ENCODE measurements around the gene NOP53. TPM values are rescaled to one million over a fixed set of nuclear protein-coding genes. Genes with fewer than 3 reads are reported as not detected.
"Not testable (repeated sequence)": the region's sequence is repeated elsewhere in the genome, so short reads cannot be mapped to it uniquely, and the experiment has no call there.

Gene NOP53
- polyA plus RNA-seq, 12 donors, result 369 to 542 (median 460) TPM; not detected in 1

GRCh38 chr19:47801270-47801669, 55.9 kb downstream of the NOP53 start:
- no peak for DNase-seq

DNA sequence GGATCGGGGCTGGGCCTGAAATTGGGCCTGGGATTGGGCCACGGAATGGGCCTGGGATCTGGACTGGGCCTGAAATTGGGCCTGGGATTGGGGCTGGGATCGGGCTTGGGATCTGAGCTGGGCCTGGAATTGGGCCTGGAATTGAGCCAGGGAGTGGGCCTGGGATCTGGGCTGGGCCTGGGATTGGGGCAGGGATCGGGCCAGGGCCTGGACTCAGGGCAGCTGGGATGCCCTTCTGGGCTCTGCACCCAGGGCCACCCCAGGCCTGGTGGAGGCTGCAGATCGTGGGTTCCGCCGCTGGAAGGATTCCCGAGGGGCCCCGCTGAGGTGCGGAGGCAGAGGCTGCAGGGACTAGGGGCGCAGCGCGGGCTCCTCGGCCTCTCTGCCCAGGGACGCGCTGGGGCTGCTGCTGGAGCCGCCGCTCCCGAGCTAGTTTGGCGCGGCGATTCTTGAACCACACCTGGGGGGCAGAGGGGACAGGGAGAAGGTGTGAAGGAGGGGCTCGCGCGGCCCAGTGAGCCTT, 57.2 kb downstream of the NOP53 start:
- no peak for DNase-seq

GRCh38 chr19:47803148-47803547, 57.8 kb downstream of the NOP53 start:
- not testable (repeated sequence) for DNase-seq

- not testable (repeated sequence) for DNase-seq
These were observed 58.3 kb downstream of the NOP53 start for GRCh38 chr19:47803671-47804070.

DNA sequence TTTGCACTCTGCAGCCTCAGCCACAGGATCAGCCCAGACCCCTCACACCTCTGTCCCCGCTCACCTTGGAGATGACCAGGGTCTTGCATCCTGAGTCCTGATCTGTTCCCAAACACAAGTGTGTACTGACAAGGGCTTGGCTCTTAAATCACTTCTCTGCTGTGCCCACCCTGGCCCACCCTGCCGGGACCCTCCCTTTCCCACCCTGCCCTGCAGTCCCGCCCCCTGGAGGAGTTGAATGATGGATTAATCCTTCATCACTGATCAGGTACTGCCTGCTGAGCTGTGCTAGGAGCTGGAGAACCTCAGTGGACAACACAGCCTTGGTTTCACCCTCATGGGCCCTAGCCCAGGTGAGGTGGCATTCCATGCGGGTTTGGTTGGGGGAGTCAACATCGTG, 59.1 kb downstream of the NOP53 start, which contains the start of gene TPRX1:
TPRX1 (minus strand) TSS at position 101 of the 400 bp plus-strand sequence; CDS start at position 89, 12 bp downstream.
- DNase-seq, result not testable (repeated sequence)

- DNase-seq, result no peak
These were observed 60.0 kb downstream of the NOP53 start for GRCh38 chr19:47805313-47805712.

DNA sequence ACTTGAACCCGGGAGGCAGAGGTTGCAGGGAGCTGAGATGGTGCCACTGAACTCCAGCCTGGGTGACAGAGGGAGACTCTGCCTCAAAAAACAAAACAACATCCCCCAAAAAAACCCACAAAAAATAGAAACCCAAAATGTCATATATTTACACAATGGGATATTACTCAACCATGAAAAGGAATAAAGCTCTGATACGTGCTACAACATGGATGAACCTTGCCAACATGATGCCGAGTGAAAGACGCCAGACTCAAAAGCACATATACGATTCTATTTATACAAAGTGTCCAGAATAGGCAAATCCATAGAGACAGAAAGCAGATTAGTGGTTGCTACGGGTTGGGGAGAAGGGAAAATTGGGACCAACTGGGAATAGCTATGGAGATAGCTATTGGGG, 61.1 kb downstream of the NOP53 start:
- DNase-seq, result no peak

Other genes with a start within 250 kb of the NOP53 start
- 100 to 1,000 TPM in 2 of 12 donors, 10 to 100 TPM in 9, not detected in 1; 83.6 to 102 (median 91.9) TPM for gene NAPA, start 230.5 kb upstream of the NOP53 start, polyA plus RNA-seq (ENCODE audit: insufficient read length in 12 of 12)
- under 1 TPM in 7 of 12 donors, not detected in 5; 0.05 to 0.17 (median 0.11) TPM for gene ZNF541, start 172.4 kb upstream of the NOP53 start, polyA plus RNA-seq (ENCODE audit: insufficient read length in 12 of 12)
- 10 to 100 TPM in 5 of 12 donors, 1 to 10 TPM in 6, not detected in 1; 7.1 to 18.5 (median 9.6) TPM for gene BICRA, start 136.4 kb upstream of the NOP53 start, polyA plus RNA-seq (ENCODE audit: insufficient read length in 12 of 12)
- gene EHD2, start 32.1 kb upstream of the NOP53 start, polyA plus RNA-seq (ENCODE audit: insufficient read length in 12 of 12), result 100 to 1,000 TPM in 7 of 12 donors, 10 to 100 TPM in 4, not detected in 1; 83.7 to 146 (median 105) TPM
- gene SELENOW, start 33.2 kb downstream of the NOP53 start, polyA plus RNA-seq (ENCODE audit: insufficient read length in 12 of 12), result 1,000 to 10,000 TPM in 1 of 12 donors, 100 to 1,000 TPM in 10, not detected in 1; 396 to 1,057 (median 885) TPM
- gene TPRX1, start 59.0 kb downstream of the NOP53 start, polyA plus RNA-seq (ENCODE audit: insufficient read length in 12 of 12), result under 1 TPM in 1 of 12 donors, not detected in 11; 0.09 TPM
- under 1 TPM in 4 of 12 donors, not detected in 8; 0.04 to 0.08 (median 0.05) TPM for gene CRX, start 76.4 kb downstream of the NOP53 start, polyA plus RNA-seq (ENCODE audit: insufficient read length in 12 of 12)
- gene TPRX2, start 113.7 kb downstream of the NOP53 start, polyA plus RNA-seq (ENCODE audit: insufficient read length in 12 of 12), result not detected
- under 1 TPM in 3 of 12 donors, not detected in 9; 0.08 to 0.33 (median 0.14) TPM for gene SULT2A1, start 140.8 kb downstream of the NOP53 start, polyA plus RNA-seq (ENCODE audit: insufficient read length in 12 of 12)
- not detected for gene BSPH1, start 246.6 kb downstream of the NOP53 start, polyA plus RNA-seq (ENCODE audit: insufficient read length in 12 of 12)
- not detected for gene ELSPBP1, start 249.1 kb downstream of the NOP53 start, polyA plus RNA-seq (ENCODE audit: insufficient read length in 12 of 12)

All from muscle of arm (tissue), 12 donors.